Measurements from ENCODE around the gene GABRA4. TPM values are rescaled to one million over a fixed set of nuclear protein-coding genes. Genes with fewer than 3 reads are reported as not detected.

GABRA4 gene
- total RNA-seq, 1 experiment from 2014 or later, result not detected

DNA sequence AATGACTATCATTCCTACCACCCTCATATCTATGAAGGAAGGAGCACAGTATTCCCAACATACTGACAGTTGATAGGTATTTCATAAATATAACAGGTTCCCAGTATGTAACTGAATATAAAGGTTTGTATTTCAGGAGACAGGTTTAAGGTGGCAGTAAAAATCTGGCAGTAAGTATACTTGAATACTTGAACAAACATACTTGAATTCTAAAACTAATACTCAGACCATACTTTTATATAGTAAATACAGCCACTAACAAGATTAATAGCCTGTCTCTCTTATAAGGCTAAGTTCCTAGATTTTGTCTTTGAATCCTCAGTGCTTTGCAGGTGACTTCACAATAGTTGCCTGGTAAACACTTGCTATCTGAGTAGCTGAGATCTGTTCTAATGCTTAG is 37.8 kb downstream of the GABRA4 start:
- no peak overlapping the region for H3K4ac ChIP-seq (ENCODE audit: low read depth, low read length)
- Mint-ChIP-seq H3K4me3 (no peak overlapping the region), H3K9me3 (no peaks in the 10 kb centered on the region), H3K36me3 (ENCODE audit: insufficient read depth in 1 of 3, low read depth in 3 of 3) (no peaks in the 10 kb centered on the region), H3K4me1 (no peaks in the 10 kb centered on the region), H3K27ac (no peak overlapping the region), H3K27me3 (ENCODE audit: low read depth) (no peaks in the 10 kb centered on the region; the same call in 1 of the 2 replicates)
- no peak overlapping the region for H2AK5ac ChIP-seq (ENCODE audit: insufficient read length, low read length)
- no peak overlapping the region for H2AFZ ChIP-seq (ENCODE audit: low read length)
- no peaks in the 10 kb centered on the region for H3K27me3 ChIP-seq (ENCODE audit: insufficient read depth, low read length)
- no peak overlapping the region for H3K23ac ChIP-seq (ENCODE audit: insufficient read length, low read depth, low read length)
- no peak overlapping the region for H2BK5ac ChIP-seq (ENCODE audit: insufficient read length, low read length)
- no peak overlapping the region for H3K4me2 ChIP-seq (ENCODE audit: insufficient read depth, insufficient read length, low read length)
- H3K56ac ChIP-seq (ENCODE audit: insufficient read length, low read depth, low read length), result no peak overlapping the region
- H2BK20ac ChIP-seq (ENCODE audit: low read depth, low read length, poor library complexity, severe bottlenecking), result no peak overlapping the region
- H3K27ac ChIP-seq (ENCODE audit: insufficient read length, low read depth, low read length), result no peak overlapping the region
- H4K8ac ChIP-seq (replicated peaks; ENCODE audit: insufficient read length, low read depth, low read length), result no peak overlapping the region
- no peaks in the 10 kb centered on the region for H4K20me1 ChIP-seq (ENCODE audit: control insufficient read depth, insufficient read depth, insufficient read length)
- H2BK120ac ChIP-seq (ENCODE audit: low read depth, low read length, poor library complexity, severe bottlenecking), result no peak overlapping the region
- no peak overlapping the region for H3K9ac ChIP-seq (ENCODE audit: extremely low read depth, insufficient read length, low read length)
- H3K23me2 ChIP-seq (ENCODE audit: insufficient read length, low read depth, low read length, poor library complexity, severe bottlenecking), result no peaks in the 10 kb centered on the region
- no peak for DNase-seq
- no peak overlapping the region for H3K18ac ChIP-seq (ENCODE audit: insufficient read length, low read depth, low read length)
- H2BK15ac ChIP-seq (ENCODE audit: low read depth, low read length), result no peak overlapping the region
- H3K4me1 ChIP-seq (ENCODE audit: insufficient read depth, low read length), result no peaks in the 10 kb centered on the region; the same call in 1 of the 2 replicates
- no peak overlapping the region for H4K5ac ChIP-seq (ENCODE audit: insufficient read length, low read depth, low read length)
- no peaks in the 10 kb centered on the region for H3K79me1 ChIP-seq (ENCODE audit: insufficient read depth, low read depth, low read length, poor library complexity, severe bottlenecking)
- TF ChIP-seq, protein P1, sequence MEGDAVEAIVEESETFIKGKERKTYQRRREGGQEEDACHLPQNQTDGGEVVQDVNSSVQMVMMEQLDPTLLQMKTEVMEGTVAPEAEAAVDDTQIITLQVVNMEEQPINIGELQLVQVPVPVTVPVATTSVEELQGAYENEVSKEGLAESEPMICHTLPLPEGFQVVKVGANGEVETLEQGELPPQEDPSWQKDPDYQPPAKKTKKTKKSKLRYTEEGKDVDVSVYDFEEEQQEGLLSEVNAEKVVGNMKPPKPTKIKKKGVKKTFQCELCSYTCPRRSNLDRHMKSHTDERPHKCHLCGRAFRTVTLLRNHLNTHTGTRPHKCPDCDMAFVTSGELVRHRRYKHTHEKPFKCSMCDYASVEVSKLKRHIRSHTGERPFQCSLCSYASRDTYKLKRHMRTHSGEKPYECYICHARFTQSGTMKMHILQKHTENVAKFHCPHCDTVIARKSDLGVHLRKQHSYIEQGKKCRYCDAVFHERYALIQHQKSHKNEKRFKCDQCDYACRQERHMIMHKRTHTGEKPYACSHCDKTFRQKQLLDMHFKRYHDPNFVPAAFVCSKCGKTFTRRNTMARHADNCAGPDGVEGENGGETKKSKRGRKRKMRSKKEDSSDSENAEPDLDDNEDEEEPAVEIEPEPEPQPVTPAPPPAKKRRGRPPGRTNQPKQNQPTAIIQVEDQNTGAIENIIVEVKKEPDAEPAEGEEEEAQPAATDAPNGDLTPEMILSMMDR (conservative IDR thresholded peaks at IDR 0.05), result no peak
- H4K91ac ChIP-seq (ENCODE audit: insufficient read length, low read depth, low read length), result no peak overlapping the region
- H3K79me2 ChIP-seq (ENCODE audit: insufficient read depth, low read length), result no peaks in the 10 kb centered on the region
- H3K14ac ChIP-seq (ENCODE audit: insufficient read depth, low read length), result no peak overlapping the region
- H3T11ph ChIP-seq (ENCODE audit: low read length), result no peak overlapping the region
- H2BK12ac ChIP-seq (ENCODE audit: insufficient read length, low read depth, low read length), result no peak overlapping the region
- H3K9me3 ChIP-seq (ENCODE audit: control insufficient read depth, low read depth, low read length), result no peaks in the 10 kb centered on the region
